ENCODE results near the gene TMEM266. TPM values are rescaled to one million over a fixed set of nuclear protein-coding genes. Genes with fewer than 3 reads are reported as not detected.

The TMEM266 gene
- total and polyA plus RNA-seq, 2 of the 4 experiments (the other 2 are of a cell fraction), result not detected

GRCh38 chr15:76180321-76180720, 120.5 kb downstream of the TMEM266 start:
- Histone ChIP-seq H2AFZ (replicated peaks; ENCODE audit: low read length, poor library complexity) (no peak overlapping the region), H2BK120ac (ENCODE audit: low read depth, low read length) (no peak overlapping the region; the same call in 1 of the 2 replicates), H3K56ac (ENCODE audit: extremely low read depth, insufficient read depth, low read length) (no peak overlapping the region), H2BK15ac (ENCODE audit: low read depth, low read length) (no peak overlapping the region), H4K91ac (ENCODE audit: insufficient read depth, low read depth, low read length) (no peak overlapping the region), H4K8ac (ENCODE audit: low read depth in 2 of 2, low read length in 2 of 2) (no peak overlapping the region), H2BK5ac (ENCODE audit: low read depth, low read length, poor library complexity, severe bottlenecking) (no peak overlapping the region), H3K9me1 (ENCODE audit: insufficient read depth, low read length) (peaks cover 20% of the 10 kb centered on the region), H3K9ac (ENCODE audit: low read depth, low read length) (no peak overlapping the region), H3K4me2 (ENCODE audit: low read depth, low read length) (no peak overlapping the region), H2AK5ac (ENCODE audit: low read depth, low read length) (no peak overlapping the region), H4K5ac (ENCODE audit: low read depth, low read length) (no peak overlapping the region), H2BK20ac (ENCODE audit: low read depth, low read length) (no peak overlapping the region), H3K4me3 (ENCODE audit: insufficient read depth, low read depth, low read length) (no peak overlapping the region), H3K18ac (ENCODE audit: low read depth, low read length) (no peak overlapping the region), H3K27me3 (ENCODE audit: control insufficient read depth, insufficient read depth, low read length) (no peaks in the 10 kb centered on the region; the same call in 1 of the 2 replicates), H3K79me1 (ENCODE audit: low read depth in 1 of 2, low read length in 2 of 2) (no peaks in the 10 kb centered on the region), H4K20me1 (ENCODE audit: insufficient read depth, low read length) (no peaks in the 10 kb centered on the region; the same call in 1 of the 2 replicates), H3K4ac (ENCODE audit: low read depth, low read length) (0 out of 2 replicates have a peak overlapping the region, but pooled peaks have one; percentile 10), H3K27ac (ENCODE audit: insufficient read depth, low read length) (no peak overlapping the region), H3K36me3 (ENCODE audit: control insufficient read depth, insufficient read depth, low read length) (no peaks in the 10 kb centered on the region), H3K14ac (replicated peaks; ENCODE audit: low read depth, low read length) (0 out of 2 replicates have a peak overlapping the region, but pooled peaks have one; percentile 29), H2AK9ac (replicated peaks; ENCODE audit: low read depth, low read length, poor library complexity) (no peak overlapping the region), H3K4me1 (ENCODE audit: control insufficient read depth, insufficient read depth, low read length) (peaks cover 2% of the 10 kb centered on the region), H3K9me3 (ENCODE audit: control insufficient read depth, insufficient read depth, low read length) (no peaks in the 10 kb centered on the region), H3K23ac (ENCODE audit: low read depth, low read length) (no peak overlapping the region)
- TF ChIP-seq MAZ (IDR thresholded peaks at IDR 0.05; ENCODE audit: borderline replicate concordance, low read depth, low read length) (no peak), RCOR1 (IDR thresholded peaks at IDR 0.05; ENCODE audit: insufficient replicate concordance, low read length) (no peak), FOS (IDR thresholded peaks at IDR 0.05; ENCODE audit: low read depth, low read length) (no peak), SMC3 (IDR thresholded peaks at IDR 0.05; ENCODE audit: low read depth, low read length) (no peak), ELK1 (IDR thresholded peaks at IDR 0.05; ENCODE audit: borderline replicate concordance, low read depth, low read length) (no peak), MXI1 (IDR thresholded peaks at IDR 0.05; ENCODE audit: borderline replicate concordance, low read depth, low read length) (no peak), POLR2A (IDR thresholded peaks at IDR 0.05; ENCODE audit: low read depth, low read length) (no peak), RFX5 (IDR thresholded peaks at IDR 0.05; ENCODE audit: low read depth, low read length) (no peak)
- CTCF ChIA-PET, result no interaction called here
- no peak for ATAC-seq (ENCODE audit: low read depth)
- in situ Hi-C loops (cut with MboI; ENCODE audit: low sequenced_read_pairs) (no loop called here), intact Hi-C loops (cut with micrococcal nuclease) (no loop called here), dilution Hi-C loops (cut with HindIII; ENCODE audit: low sequenced_read_pairs, unreplicated experiment) (no loop called here)
- no peak for DNase-seq
- WGBS, 2 experiments (ENCODE audit: extremely low coverage in 2 of 2, insufficient read length in 1 of 2), result 100% methylated on average over 2 of the region's 7 CpGs; no CpG with 5 or more reads in 1 of the 2 experiments
- POLR2A ChIA-PET (ENCODE audit: unreplicated experiment), result no interaction called here
- BruUV-seq (replicated peaks), result no TSS peak
